Neural progenitor cell (in vitro differentiated cells): ENCODE measurements around the gene ARMH2.

ENCODE experiments used
- EZH2 ChIP-seq: fragments of 200-600 bp; sonication (generic); IDR thresholded peaks from 2 replicates; pipeline ENCODE4 v1.6.1; 2017; ENCODE audit warnings: antibody characterized with exemption, mild to moderate bottlenecking, moderate library complexity
- TF ChIP-seq, protein P1 (sequence below): fragments of 200-600 bp; sonication (generic); IDR thresholded peaks from 2 replicates; pipeline ENCODE4 v1.5.1; 2017; ENCODE audit warnings: antibody characterized with exemption, mild to moderate bottlenecking

DNA sequence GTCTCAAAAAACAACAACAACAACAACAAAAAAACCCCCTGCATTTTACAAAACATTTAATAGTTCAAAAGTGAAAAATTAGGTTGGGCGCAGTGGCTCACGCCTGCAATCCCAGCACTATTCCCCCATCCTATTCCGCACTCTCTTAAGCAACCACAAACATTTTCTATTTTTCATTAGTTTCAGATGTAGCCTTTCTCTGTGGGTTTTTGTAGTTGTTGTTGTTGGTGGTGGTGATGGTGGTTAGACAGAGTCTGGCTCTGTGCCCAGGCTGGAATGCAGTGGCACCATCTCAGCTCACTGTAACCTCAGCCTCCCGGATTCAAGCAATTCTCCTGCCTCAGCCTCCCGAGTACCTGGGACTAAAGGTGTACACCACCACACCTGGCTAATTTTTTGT lies 30.4 kb downstream of the ARMH2 start:
- TF ChIP-seq, protein P1, sequence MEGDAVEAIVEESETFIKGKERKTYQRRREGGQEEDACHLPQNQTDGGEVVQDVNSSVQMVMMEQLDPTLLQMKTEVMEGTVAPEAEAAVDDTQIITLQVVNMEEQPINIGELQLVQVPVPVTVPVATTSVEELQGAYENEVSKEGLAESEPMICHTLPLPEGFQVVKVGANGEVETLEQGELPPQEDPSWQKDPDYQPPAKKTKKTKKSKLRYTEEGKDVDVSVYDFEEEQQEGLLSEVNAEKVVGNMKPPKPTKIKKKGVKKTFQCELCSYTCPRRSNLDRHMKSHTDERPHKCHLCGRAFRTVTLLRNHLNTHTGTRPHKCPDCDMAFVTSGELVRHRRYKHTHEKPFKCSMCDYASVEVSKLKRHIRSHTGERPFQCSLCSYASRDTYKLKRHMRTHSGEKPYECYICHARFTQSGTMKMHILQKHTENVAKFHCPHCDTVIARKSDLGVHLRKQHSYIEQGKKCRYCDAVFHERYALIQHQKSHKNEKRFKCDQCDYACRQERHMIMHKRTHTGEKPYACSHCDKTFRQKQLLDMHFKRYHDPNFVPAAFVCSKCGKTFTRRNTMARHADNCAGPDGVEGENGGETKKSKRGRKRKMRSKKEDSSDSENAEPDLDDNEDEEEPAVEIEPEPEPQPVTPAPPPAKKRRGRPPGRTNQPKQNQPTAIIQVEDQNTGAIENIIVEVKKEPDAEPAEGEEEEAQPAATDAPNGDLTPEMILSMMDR: no peak
- TF ChIP-seq EZH2: no peak
